AG10803 (cell line): ENCODE results near the gene SAMD4B.

Source experiments
- DNase-seq: peaks from one replicate; pipeline ENCODE4 v3.0.0; 2010; ENCODE audit warnings: low read depth
- H3K4me3 ChIP-seq: 2 replicates; pipeline ENCODE4 v1.5.1; 2011; ENCODE audit warnings: mild to moderate bottlenecking, low read length, control low read depth
- CTCF ChIP-seq: conservative IDR thresholded peaks from 2 replicates; pipeline ENCODE4 v1.5.1; 2011; ENCODE audit warnings: mild to moderate bottlenecking, low read length, control low read depth, inconsistent platforms

Gene SAMD4B

GRCh38 chr19:39341129-39341718 lies 997 bp upstream of the SAMD4B start:
- TF ChIP-seq CTCF: peak; percentile 31
- DNase-seq: peak; percentile 30
- H3K4me3 ChIP-seq: peak overlapping the region; percentile 99

GRCh38 chr19:39342647-39343305 lies 555 bp downstream of the SAMD4B start:
- no peak for DNase-seq
- no peak for TF ChIP-seq CTCF

GRCh38 chr19:39345956-39346355 lies 3.7 kb downstream of the SAMD4B start:
- peak; percentile 13 for TF ChIP-seq CTCF
- DNase-seq: no peak
- no peak overlapping the region for H3K4me3 ChIP-seq

More at GRCh38 chr19:39342647-39343305, 555 bp downstream of the SAMD4B start:
- H3K4me3 ChIP-seq: peak overlapping the region; percentile 72

GRCh38 chr19:39347332-39348164 lies 5.3 kb downstream of the SAMD4B start:
- no peak for TF ChIP-seq CTCF
- H3K4me3 ChIP-seq: no peak overlapping the region
- no peak for DNase-seq

- no peak for DNase-seq
- no peak overlapping the region for H3K4me3 ChIP-seq
- no peak for TF ChIP-seq CTCF
Observed at GRCh38 chr19:39349326-39349725, 7.1 kb downstream of the SAMD4B start.

- DNase-seq: no peak
- H3K4me3 ChIP-seq: no peak overlapping the region
- no peak for TF ChIP-seq CTCF
Observed at GRCh38 chr19:39350156-39350555, 7.9 kb downstream of the SAMD4B start.
